ENCODE data around the gene HIGD1A. TPM values are rescaled to one million over a fixed set of nuclear protein-coding genes. Genes with fewer than 3 reads are reported as not detected.

The HIGD1A gene
- total and polyA plus RNA-seq, 2 experiments from 2014 or later: 102 to 144 TPM

DNA sequence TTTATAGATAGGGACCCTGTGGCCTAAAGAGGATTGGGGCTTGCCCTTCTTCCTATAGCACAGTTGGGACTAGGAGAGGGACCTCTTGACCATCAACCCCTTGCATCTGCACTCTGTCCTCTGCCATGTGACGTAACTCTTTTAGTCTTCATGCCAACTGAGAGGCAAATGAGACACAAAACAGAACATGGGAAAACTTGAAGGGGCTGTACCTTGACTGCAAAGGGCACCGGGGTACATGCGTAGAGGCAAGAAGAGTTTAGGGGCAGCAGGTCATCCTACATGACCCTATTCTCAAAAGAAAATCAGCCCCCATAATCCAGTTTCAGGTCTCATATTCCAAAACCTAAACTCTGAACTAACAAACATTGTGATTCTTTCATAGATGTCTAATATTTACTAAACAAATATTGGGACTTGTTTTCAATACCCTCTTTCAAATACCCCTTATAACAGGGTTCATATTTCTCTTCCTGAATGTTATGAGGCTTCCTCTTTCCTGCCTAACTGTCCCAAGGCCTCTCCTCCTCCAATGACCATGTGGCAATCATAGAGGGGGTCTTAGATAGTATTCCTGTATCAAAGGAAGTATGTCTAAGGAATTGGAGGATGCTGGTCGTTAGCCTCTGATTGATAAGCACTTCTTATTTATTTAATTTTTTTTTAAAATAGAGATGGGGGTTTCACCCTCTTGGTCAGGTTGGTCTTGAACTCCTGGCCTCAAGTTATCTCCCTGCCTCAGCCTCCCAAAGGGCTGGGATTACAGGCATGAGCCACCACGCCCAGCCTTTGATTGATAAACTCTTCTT, 25.5 kb upstream of the HIGD1A start:
- H3K27ac Mint-ChIP-seq: no peak overlapping the region
- Histone ChIP-seq H3K4me3 (no peak overlapping the region), H3K9me2 (ENCODE audit: insufficient read depth) (no peaks in the 10 kb centered on the region), H3K36me3 (ENCODE audit: insufficient read depth) (no peaks in the 10 kb centered on the region), H3K79me2 (replicated peaks; ENCODE audit: insufficient read depth) (no peaks in the 10 kb centered on the region), H3K27me3 (ENCODE audit: insufficient read depth) (no peaks in the 10 kb centered on the region), H4K20me1 (replicated peaks; ENCODE audit: insufficient read depth) (no peaks in the 10 kb centered on the region), H3K4me1 (ENCODE audit: insufficient read depth) (peaks cover 7% of the 10 kb centered on the region; the same call in 1 of the 2 replicates), H3K27ac (ENCODE audit: low read depth) (no peak overlapping the region), H3F3A (replicated peaks; ENCODE audit: low read depth) (no peaks in the 10 kb centered on the region), H2AFZ (no peak overlapping the region), H3K4me2 (no peak overlapping the region)
- no peak for ATAC-seq
- H3K36me3 Mint-ChIP-seq (ENCODE audit: low read depth): no peaks in the 10 kb centered on the region
- no peak for TF ChIP-seq STAT1 (IDR thresholded peaks at IDR 0.05; ENCODE audit: unreplicated experiment)
- no peak for TF ChIP-seq ZNF331 (CRISPR knock-in tag; IDR thresholded peaks at IDR 0.05; ENCODE audit: low read depth)
- TF ChIP-seq EZH2phosphoT487 (IDR thresholded peaks at IDR 0.05; ENCODE audit: unreplicated experiment): no peak
- DNase-seq (ENCODE audit: low spot score): no peak
- peaks cover 8% of the 10 kb centered on the region for H3K27me3 Mint-ChIP-seq (ENCODE audit: insufficient read depth, low read depth, poor library complexity)
- H3K4me3 Mint-ChIP-seq: no peak overlapping the region
- peaks cover 15% of the 10 kb centered on the region for H3K4me1 Mint-ChIP-seq
- no peaks in the 10 kb centered on the region for H3K9me3 Mint-ChIP-seq

DNA sequence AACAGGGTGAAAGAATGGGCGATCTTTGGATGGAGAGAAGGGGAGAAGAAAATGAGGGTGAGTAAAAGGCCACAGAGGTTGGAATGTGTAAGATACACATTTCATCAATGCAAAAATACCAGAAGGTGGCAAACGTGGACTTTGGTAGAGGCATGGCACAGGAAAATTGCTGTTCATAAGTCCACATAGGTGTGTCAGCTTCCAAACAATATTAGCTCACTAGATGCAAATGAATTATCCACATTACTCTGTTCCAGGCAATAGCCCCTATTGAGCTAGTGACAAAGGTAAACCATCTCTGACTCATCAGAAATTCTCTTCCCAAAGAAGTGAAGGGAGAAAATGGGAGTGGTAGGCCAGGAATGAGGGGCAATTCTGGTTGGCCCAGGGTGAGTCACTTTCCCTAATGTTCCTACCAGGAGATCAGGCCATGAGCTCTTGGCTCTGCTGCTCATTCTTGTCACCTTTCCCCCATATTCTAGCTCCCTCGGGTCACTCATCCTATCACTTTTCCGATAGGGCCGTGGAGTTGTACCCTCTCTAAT, 24.9 kb upstream of the HIGD1A start:
- Histone ChIP-seq H3K79me2 (replicated peaks; ENCODE audit: insufficient read depth) (no peaks in the 10 kb centered on the region), H3F3A (replicated peaks; ENCODE audit: low read depth) (no peaks in the 10 kb centered on the region), H3K36me3 (ENCODE audit: insufficient read depth) (no peaks in the 10 kb centered on the region), H2AFZ (no peak overlapping the region), H3K4me1 (ENCODE audit: insufficient read depth) (peaks cover 7% of the 10 kb centered on the region; the same call in 1 of the 2 replicates), H4K20me1 (replicated peaks; ENCODE audit: insufficient read depth) (no peaks in the 10 kb centered on the region), H3K27me3 (ENCODE audit: insufficient read depth) (no peaks in the 10 kb centered on the region), H3K27ac (ENCODE audit: low read depth) (no peak overlapping the region), H3K4me2 (no peak overlapping the region), H3K9me2 (ENCODE audit: insufficient read depth) (no peaks in the 10 kb centered on the region), H3K4me3 (no peak overlapping the region)
- ATAC-seq: no peak
- DNase-seq (ENCODE audit: low spot score): no peak
- H3K27ac Mint-ChIP-seq: no peak overlapping the region
- H3K27me3 Mint-ChIP-seq (ENCODE audit: insufficient read depth, low read depth, poor library complexity): peaks cover 8% of the 10 kb centered on the region
- no peaks in the 10 kb centered on the region for H3K36me3 Mint-ChIP-seq (ENCODE audit: low read depth)
- H3K4me1 Mint-ChIP-seq: peaks cover 15% of the 10 kb centered on the region
- no peaks in the 10 kb centered on the region for H3K9me3 Mint-ChIP-seq
- no peak overlapping the region for H3K4me3 Mint-ChIP-seq
- no peak for TF ChIP-seq ZNF462 (CRISPR knock-in tag; IDR thresholded peaks at IDR 0.05)
- TF ChIP-seq NANOG (IDR thresholded peaks at IDR 0.05; ENCODE audit: borderline replicate concordance): no peak
- TF ChIP-seq, protein P1, sequence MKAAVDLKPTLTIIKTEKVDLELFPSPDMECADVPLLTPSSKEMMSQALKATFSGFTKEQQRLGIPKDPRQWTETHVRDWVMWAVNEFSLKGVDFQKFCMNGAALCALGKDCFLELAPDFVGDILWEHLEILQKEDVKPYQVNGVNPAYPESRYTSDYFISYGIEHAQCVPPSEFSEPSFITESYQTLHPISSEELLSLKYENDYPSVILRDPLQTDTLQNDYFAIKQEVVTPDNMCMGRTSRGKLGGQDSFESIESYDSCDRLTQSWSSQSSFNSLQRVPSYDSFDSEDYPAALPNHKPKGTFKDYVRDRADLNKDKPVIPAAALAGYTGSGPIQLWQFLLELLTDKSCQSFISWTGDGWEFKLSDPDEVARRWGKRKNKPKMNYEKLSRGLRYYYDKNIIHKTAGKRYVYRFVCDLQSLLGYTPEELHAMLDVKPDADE (IDR thresholded peaks at IDR 0.05): no peak
- no peak for TF ChIP-seq POLR2AphosphoS5 (IDR thresholded peaks at IDR 0.05; ENCODE audit: low read depth)
- TF ChIP-seq JUNB (IDR thresholded peaks at IDR 0.05; ENCODE audit: unreplicated experiment): no peak
- no peak for TF ChIP-seq EZH2phosphoT487 (IDR thresholded peaks at IDR 0.05; ENCODE audit: unreplicated experiment)
- no peak for TF ChIP-seq CTCF (conservative IDR thresholded peaks at IDR 0.05; ENCODE audit: low read depth in 2 of 2)
- TF ChIP-seq CREB1 (CRISPR knock-in tag; IDR thresholded peaks at IDR 0.05; ENCODE audit: low read depth): no peak
- no peak for TF ChIP-seq ZNF114 (CRISPR knock-in tag; IDR thresholded peaks at IDR 0.05)
- TF ChIP-seq STAT1 (IDR thresholded peaks at IDR 0.05; ENCODE audit: unreplicated experiment): no peak
- TF ChIP-seq ZNF331 (CRISPR knock-in tag; IDR thresholded peaks at IDR 0.05; ENCODE audit: low read depth): no peak
